B cell (primary cell): Measurements from ENCODE around the gene SLC24A4. TPM values are rescaled to one million over a fixed set of nuclear protein-coding genes. Genes with fewer than 3 reads are reported as not detected.

Experiments used
- ATAC-seq: fragments of 200-7000 bp; cut with Tn5 transposase; one replicate; pipeline ENCODE4 v1.10.0; 2021; ENCODE audit warnings: low read depth, mild to moderate bottlenecking, moderate number of reproducible peaks, moderate library complexity
- CTCF ChIA-PET: fragments of 350-600 bp; sonication (Branson Sonifier 250); formaldehyde crosslinking; loops from one replicate; lab custom pipeline; 2021; ENCODE audit warnings: antibody characterized with exemption, inconsistent platforms; lab: Charles Lee
- POLR2A ChIA-PET: fragments of 350-600 bp; sonication (Branson Sonifier 250); formaldehyde crosslinking; loops from one replicate; lab custom pipeline; 2021; ENCODE audit warnings: antibody characterized with exemption; lab: Charles Lee
- DNase-seq: peaks from one replicate; pipeline ENCODE4 v3.0.0; 2013
- H2AFZ ChIP-seq: 2 replicates; pipeline ENCODE4 v1.6.1; 2012; ENCODE audit warnings: mild to moderate bottlenecking, low read depth, low read length; ENCODE audit not compliant: insufficient read depth, poor library complexity, severe bottlenecking
- H3K27ac ChIP-seq, 2 donors: 1 replicate in 1 of 2; 2 replicates in 1 of 2; pipeline ENCODE4 v1.5.1; 2012 to 2013; ENCODE audit warnings: low read length in 2 of 2, mild to moderate bottlenecking in 2 of 2, moderate library complexity in 1 of 2
- H3K27me3 ChIP-seq, 4 experiments: fragments of 200-600 bp in 1 of 4; sonication (generic) in 1 of 4; replicated peaks in 1 of 4; 1 replicate in 2 of 4; 2 replicates in 2 of 4; pipeline versions ENCODE4 v1.6.1 to v1.7.0; 2013 to 2016; ENCODE audit warnings: low read length in 3 of 4, mild to moderate bottlenecking in 2 of 4, mixed read lengths in 1 of 4, moderate library complexity in 1 of 4; ENCODE audit not compliant: insufficient read depth in 4 of 4, control insufficient read depth in 3 of 4; ENCODE audit errors: control extremely low read depth in 1 of 4
- H3K36me3 ChIP-seq, 2 experiments: replicated peaks in 1 of 2; 1 replicate in 1 of 2; 2 replicates in 1 of 2; pipeline versions ENCODE4 v1.6.1 to v1.7.1; 2013; ENCODE audit warnings: low read length in 1 of 2; ENCODE audit not compliant: insufficient read depth in 2 of 2, control insufficient read depth in 1 of 2; ENCODE audit errors: control extremely low read depth in 1 of 2, extremely low read depth in 1 of 2
- H3K4me1 ChIP-seq, 2 donors: fragments of 200-600 bp in 1 of 2; sonication (generic) in 1 of 2; 1 replicate in 1 of 2; 2 replicates in 1 of 2; pipeline versions ENCODE4 v1.5.1 to v1.6.1; 2013 to 2017; ENCODE audit warnings: low read length in 2 of 2; ENCODE audit not compliant: control insufficient read depth in 2 of 2, insufficient read depth in 2 of 2
- H3K4me2 ChIP-seq: replicated peaks from 2 replicates; pipeline ENCODE3; 2012; ENCODE audit warnings: mild to moderate bottlenecking, low read depth, low read length; ENCODE audit not compliant: poor library complexity, severe bottlenecking
- H3K4me3 ChIP-seq, 5 experiments: fragments of 200-600 bp in 1 of 5; sonication (generic) in 1 of 5; 1 replicate in 3 of 5; 2 replicates in 2 of 5; pipeline versions ENCODE4 v1.5.1 to v1.7.0; 2011 to 2016; ENCODE audit warnings: low read length in 4 of 5, mild to moderate bottlenecking in 4 of 5, low read depth in 2 of 5, control low read depth in 1 of 5, moderate library complexity in 1 of 5; ENCODE audit not compliant: insufficient read depth in 1 of 5; ENCODE audit errors: control extremely low read depth in 1 of 5, extremely low read depth in 1 of 5
- H3K79me2 ChIP-seq: fragments of 200-600 bp; sonication (generic); one replicate; pipeline ENCODE4 v1.6.0; 2016; ENCODE audit warnings: low read length; ENCODE audit not compliant: control insufficient read depth, insufficient read depth
- H3K9ac ChIP-seq: fragments of 200-600 bp; sonication (generic); 2 replicates; pipeline ENCODE4 v1.6.1; 2017; ENCODE audit warnings: mild to moderate bottlenecking, low read length, moderate library complexity
- H3K9me3 ChIP-seq, 3 donors: one replicate each; pipeline versions ENCODE4 v1.6.1 to v1.7.1; 2013; ENCODE audit warnings: low read length in 2 of 3; ENCODE audit not compliant: control insufficient read depth in 2 of 3, insufficient read depth in 1 of 3; ENCODE audit errors: control extremely low read depth in 1 of 3
- H4K20me1 ChIP-seq: 2 replicates; pipeline ENCODE4 v1.6.0; 2012; ENCODE audit warnings: mild to moderate bottlenecking, low read length; ENCODE audit not compliant: insufficient read depth, control insufficient read depth, poor library complexity, severe bottlenecking
- H3K27ac Mint-ChIP-seq: one replicate; pipeline ENCODE4 v1.8.0; 2021; ENCODE audit warnings: mixed read lengths
- H3K27me3 Mint-ChIP-seq: one replicate; pipeline ENCODE4 v1.8.0; 2021; ENCODE audit warnings: mixed read lengths
- H3K4me1 Mint-ChIP-seq: one replicate; pipeline ENCODE4 v1.8.0; 2021; ENCODE audit warnings: mixed read lengths
- H3K4me3 Mint-ChIP-seq: one replicate; pipeline ENCODE4 v1.8.0; 2021; ENCODE audit warnings: mixed read lengths
- H3K9me3 Mint-ChIP-seq: one replicate; pipeline ENCODE4 v1.8.0; 2022; ENCODE audit warnings: mixed read lengths; ENCODE audit not compliant: insufficient read depth
- EZH2 ChIP-seq: IDR thresholded peaks from 2 replicates; pipeline ENCODE4 v1.6.1; 2012; ENCODE audit warnings: borderline replicate concordance, low read depth, mild to moderate bottlenecking, moderate library complexity, low read length; ENCODE audit not compliant: insufficient read depth, poor library complexity, severe bottlenecking
- WGBS: methylation state at CpG from one replicate; pipeline ENCODE4 v1.1.5; 2013; ENCODE audit warnings: missing lambda C conversion rate; ENCODE audit not compliant: insufficient coverage; 5-methylcytosine and 5-hydroxymethylcytosine counted together
- intact Hi-C: fragments of 100-400 bp; cut with micrococcal nuclease; formaldehyde crosslinking; loops from one replicate; pipeline ENCODE4 v1.10.0; 2022
- polyA plus RNA-seq: library from polyadenylated mRNA; depleted of rRNA; stranded (reverse); fragments of >200 nt; gene quantifications from 2 replicates; pipeline ENCODE4 v1.2.3, GENCODE V29; 2012
- total RNA-seq, 2 donors: library from RNA; stranded (reverse); fragments of 120-200 nt in 1 of 2; gene quantifications; 1 replicate in 1 of 2; 2 replicates in 1 of 2; pipeline versions ENCODE4 v1.2.3 to v1.2.4, GENCODE V29; 2013 to 2022
- TF ChIP-seq, protein P1 (sequence below): fragments of 200-600 bp; IDR thresholded peaks from one replicate; pipeline ENCODE4 v1.8.0; 2022; ENCODE audit warnings: antibody characterized with exemption, mild to moderate bottlenecking

The SLC24A4 gene
- total and polyA plus RNA-seq, 2 donors (not counting 1 experiment from before 2014, with no cell fraction given) = 0.19 TPM; not detected in 1

DNA sequence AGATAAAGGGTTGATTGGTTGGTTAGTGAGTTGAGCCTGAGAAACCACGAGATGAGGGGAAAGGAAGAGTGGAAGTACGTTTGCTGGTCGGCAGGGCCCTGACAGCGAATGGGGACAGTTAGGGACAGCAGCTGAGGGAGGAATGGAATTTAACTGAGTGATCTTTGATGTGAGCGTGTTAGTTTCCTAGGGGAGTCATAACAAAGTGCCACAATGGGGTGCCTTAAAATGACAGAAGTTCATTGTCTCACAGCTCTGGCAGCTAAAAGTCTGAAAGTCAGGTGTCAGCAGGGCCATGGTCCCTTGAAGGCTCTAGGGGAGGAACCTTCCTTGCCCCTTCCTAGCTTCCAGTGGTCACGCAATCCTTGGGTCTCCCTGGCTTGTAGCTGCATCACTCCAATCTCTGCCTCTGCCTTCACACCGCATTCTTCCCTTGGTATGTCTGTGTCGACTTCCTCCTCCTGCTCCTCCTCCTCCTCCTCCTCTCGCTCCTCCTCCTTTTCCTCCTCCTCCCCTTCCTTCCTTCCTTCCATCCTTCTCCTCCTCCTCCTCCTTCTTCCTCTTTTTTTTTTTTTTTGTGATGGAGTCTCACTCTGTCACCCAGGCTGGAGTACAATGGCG lies 164.7 kb downstream of the SLC24A4 start:
- H3K27me3 ChIP-seq = peaks cover 0 to 31% (median 5%) of the 10 kb centered on the region in 4 experiments
- no peak overlapping the region for H3K4me3 ChIP-seq
- H3K4me3 Mint-ChIP-seq = no peak overlapping the region
- ChIA-PET POLR2A (interaction anchor here (0.7 kb wide), 1 partner anchor 106 kb away, joined by 5 read pairs; no protein-coding TSS in a partner anchor), CTCF (no interaction called here)
- H3K9me3 Mint-ChIP-seq = no peaks in the 10 kb centered on the region
- no peaks in the 10 kb centered on the region for H4K20me1 ChIP-seq
- peaks cover 22% of the 10 kb centered on the region for H3K27me3 Mint-ChIP-seq
- DNase-seq (no peak), ATAC-seq (no peak)
- H3K27ac ChIP-seq = no peak overlapping the region
- H3K36me3 ChIP-seq = no peaks in the 10 kb centered on the region
- no peak overlapping the region for H3K9ac ChIP-seq
- no peak overlapping the region for H3K4me2 ChIP-seq
- intact Hi-C loops = no loop called here
- no peaks in the 10 kb centered on the region for H3K79me2 ChIP-seq
- 76% methylated on average over 9 of the region's 10 CpGs for WGBS
- H2AFZ ChIP-seq = no peak overlapping the region
- no peak overlapping the region for H3K27ac Mint-ChIP-seq
- H3K4me1 ChIP-seq = no peaks in the 10 kb centered on the region
- H3K4me1 Mint-ChIP-seq = peaks cover 4% of the 10 kb centered on the region
- H3K9me3 ChIP-seq = no peaks in the 10 kb centered on the region
- TF ChIP-seq EZH2 = no peak
- TF ChIP-seq, protein P1, sequence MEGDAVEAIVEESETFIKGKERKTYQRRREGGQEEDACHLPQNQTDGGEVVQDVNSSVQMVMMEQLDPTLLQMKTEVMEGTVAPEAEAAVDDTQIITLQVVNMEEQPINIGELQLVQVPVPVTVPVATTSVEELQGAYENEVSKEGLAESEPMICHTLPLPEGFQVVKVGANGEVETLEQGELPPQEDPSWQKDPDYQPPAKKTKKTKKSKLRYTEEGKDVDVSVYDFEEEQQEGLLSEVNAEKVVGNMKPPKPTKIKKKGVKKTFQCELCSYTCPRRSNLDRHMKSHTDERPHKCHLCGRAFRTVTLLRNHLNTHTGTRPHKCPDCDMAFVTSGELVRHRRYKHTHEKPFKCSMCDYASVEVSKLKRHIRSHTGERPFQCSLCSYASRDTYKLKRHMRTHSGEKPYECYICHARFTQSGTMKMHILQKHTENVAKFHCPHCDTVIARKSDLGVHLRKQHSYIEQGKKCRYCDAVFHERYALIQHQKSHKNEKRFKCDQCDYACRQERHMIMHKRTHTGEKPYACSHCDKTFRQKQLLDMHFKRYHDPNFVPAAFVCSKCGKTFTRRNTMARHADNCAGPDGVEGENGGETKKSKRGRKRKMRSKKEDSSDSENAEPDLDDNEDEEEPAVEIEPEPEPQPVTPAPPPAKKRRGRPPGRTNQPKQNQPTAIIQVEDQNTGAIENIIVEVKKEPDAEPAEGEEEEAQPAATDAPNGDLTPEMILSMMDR = no peak

- peaks cover 23% of the 10 kb centered on the region for H3K27me3 Mint-ChIP-seq
- no peaks in the 10 kb centered on the region for H3K4me1 ChIP-seq
- H3K36me3 ChIP-seq = no peaks in the 10 kb centered on the region
- no peak for DNase-seq
- H3K9me3 ChIP-seq = no peaks in the 10 kb centered on the region
- ChIA-PET CTCF (no interaction called here), POLR2A (no interaction called here)
- H3K27ac Mint-ChIP-seq = no peak overlapping the region
- no peak overlapping the region for H2AFZ ChIP-seq
- ATAC-seq = no peak
- peaks cover 4% of the 10 kb centered on the region for H3K4me1 Mint-ChIP-seq
- H3K27me3 ChIP-seq = peaks cover 0 to 17% (median 3%) of the 10 kb centered on the region in 4 experiments
- no peak overlapping the region for H3K4me2 ChIP-seq
- no peak overlapping the region for H3K4me3 Mint-ChIP-seq
- no peaks in the 10 kb centered on the region for H3K9me3 Mint-ChIP-seq
- intact Hi-C loops = no loop called here
- no peaks in the 10 kb centered on the region for H4K20me1 ChIP-seq
- no peak overlapping the region for H3K9ac ChIP-seq
- no peak overlapping the region for H3K27ac ChIP-seq
- WGBS = 98% methylated on average over 18 of the region's 21 CpGs
- no peak for TF ChIP-seq EZH2
- TF ChIP-seq, protein P1 = no peak
- H3K4me3 ChIP-seq = no peak overlapping the region
- no peaks in the 10 kb centered on the region for H3K79me2 ChIP-seq
Observed at GRCh38 chr14:92489394-92490238, 166.7 kb downstream of the SLC24A4 start.
